HG03442 (cell line): Measurements from ENCODE around the gene SPATA6L.
A peak's percentile ranks its signal among the peaks of the same experiment; 100 is the strongest.

Source experiments
- ATAC-seq: cut with Tn5 transposase; IDR thresholded peaks from one replicate; pipeline ENCODE4 v1.9.1; 2021; ENCODE audit warnings: mild to moderate bottlenecking, moderate library complexity; ENCODE audit not compliant: unreplicated experiment

Gene SPATA6L

GRCh38 chr9:4666042-4666699 is at the start of gene SPATA6L:
Gene SPATA6L, minus strand, starts transcription at chr9:4666480. Its CDS starts 230 bp downstream, at chr9:4666250.
- ATAC-seq: no peak

- no peak for ATAC-seq
Observed at GRCh38 chr9:4714266-4715016, 48.2 kb upstream of the SPATA6L start.

GRCh38 chr9:4713849-4714248 is 47.6 kb upstream of the SPATA6L start:
- ATAC-seq: no peak

GRCh38 chr9:4709380-4709779 is 43.1 kb upstream of the SPATA6L start:
- ATAC-seq: no peak

GRCh38 chr9:4706971-4707622 is 40.8 kb upstream of the SPATA6L start:
- no peak for ATAC-seq

- ATAC-seq: no peak
Observed at GRCh38 chr9:4706021-4706420, 39.7 kb upstream of the SPATA6L start.

GRCh38 chr9:4704129-4704528 is 37.8 kb upstream of the SPATA6L start:
- ATAC-seq: no peak

- no peak for ATAC-seq
Observed at GRCh38 chr9:4701526-4701925, 35.2 kb upstream of the SPATA6L start.

GRCh38 chr9:4700932-4701331 is 34.7 kb upstream of the SPATA6L start:
- no peak for ATAC-seq

GRCh38 chr9:4700091-4700490 is 33.8 kb upstream of the SPATA6L start:
- no peak for ATAC-seq

- no peak for ATAC-seq
Observed at GRCh38 chr9:4691795-4692194, 25.5 kb upstream of the SPATA6L start.

- peak; percentile 37 for ATAC-seq
Observed at GRCh38 chr9:4690144-4690543, 23.9 kb upstream of the SPATA6L start.

- peak; percentile 73 for ATAC-seq
Observed at GRCh38 chr9:4689687-4690104, 23.4 kb upstream of the SPATA6L start.

GRCh38 chr9:4689021-4689420 is 22.7 kb upstream of the SPATA6L start:
- ATAC-seq: no peak

GRCh38 chr9:4686584-4686983 is 20.3 kb upstream of the SPATA6L start:
- ATAC-seq: no peak

GRCh38 chr9:4686112-4686511 is 19.8 kb upstream of the SPATA6L start:
- no peak for ATAC-seq

- no peak for ATAC-seq
Observed at GRCh38 chr9:4684820-4685219, 18.5 kb upstream of the SPATA6L start.

- no peak for ATAC-seq
Observed at GRCh38 chr9:4680750-4681149, 14.5 kb upstream of the SPATA6L start.

- ATAC-seq: no peak
Observed at GRCh38 chr9:4680173-4680525, 13.9 kb upstream of the SPATA6L start.

GRCh38 chr9:4679268-4680172 is 13.2 kb upstream of the SPATA6L start, which contains the start of gene CDC37L1:
Gene CDC37L1, plus strand, starts transcription at chr9:4679569. Its CDS starts 199 bp downstream, at chr9:4679768.
- ATAC-seq: peak; percentile 95
